DMS79 (cell line): ENCODE data around the gene TMEM260.

Experiments
- DNase-seq: peaks from one replicate; lab custom pipeline; 2025; lab: John Stamatoyannopoulos, UW

The TMEM260 gene

DNA sequence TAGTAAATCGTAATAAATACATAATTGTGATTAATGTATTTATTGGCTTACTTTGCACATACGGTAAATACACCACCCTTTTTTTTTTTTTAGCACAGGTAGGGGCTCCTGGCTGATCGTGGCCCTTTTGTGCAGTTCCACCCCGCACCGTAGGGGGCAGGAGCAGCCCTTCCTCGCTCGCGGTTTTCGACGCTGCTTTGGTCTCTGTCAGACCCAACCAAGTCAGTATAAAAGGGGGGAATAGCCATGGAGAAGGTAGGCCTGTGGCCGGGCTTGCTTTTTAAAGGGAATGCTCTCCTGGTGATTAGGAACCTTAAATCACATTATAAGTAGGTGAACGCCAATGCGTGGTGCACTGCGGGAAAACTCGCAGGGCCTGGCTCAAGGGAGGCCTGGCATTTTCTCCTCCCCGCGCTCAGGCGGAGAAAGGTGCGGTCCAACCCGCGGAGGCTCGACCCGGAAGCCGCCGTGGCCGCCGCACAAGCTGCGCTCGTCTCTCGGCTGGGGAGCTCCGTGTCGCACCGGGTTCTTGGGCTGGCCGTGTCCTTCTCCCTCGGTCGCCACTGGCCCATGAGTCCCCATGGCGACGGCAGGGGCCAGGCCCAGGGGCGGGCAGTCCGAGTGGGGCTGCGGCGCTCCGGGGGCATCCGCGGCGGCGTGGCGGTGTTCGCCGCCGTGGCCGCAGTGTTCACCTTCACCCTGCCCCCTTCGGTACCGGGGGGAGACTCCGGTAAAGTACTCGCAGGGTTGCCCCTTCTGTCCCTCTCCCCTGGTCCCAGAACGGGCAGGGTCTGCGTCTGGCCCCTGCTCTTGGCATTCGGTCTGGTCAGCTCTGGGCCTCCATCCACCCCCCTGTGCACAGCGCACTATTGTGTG lies at the start of gene TMEM260:
Gene TMEM260, plus strand, starts transcription at position 454 of the 876 bp plus-strand sequence. Its CDS starts 117 bp downstream, at position 571.
- DNase-seq: peak; percentile 83

DNA sequence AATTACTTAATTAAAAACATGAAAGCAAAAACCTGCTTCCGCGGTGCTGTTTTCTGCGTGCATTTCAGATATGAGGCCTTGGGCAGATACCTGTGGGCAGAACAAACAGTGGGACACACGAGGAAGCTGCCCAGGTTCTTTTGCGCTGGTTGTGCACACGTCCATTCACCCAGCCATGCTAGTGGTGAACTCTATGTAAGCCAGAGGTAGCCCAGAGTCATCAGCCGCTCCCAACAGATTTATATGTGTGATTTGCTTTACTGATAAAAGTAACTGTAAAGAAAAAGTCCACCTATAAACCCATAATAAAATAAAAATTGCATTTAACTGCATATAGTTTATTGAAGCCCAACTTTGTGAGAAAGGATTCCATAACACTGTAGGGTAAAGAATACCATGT lies 47.1 kb upstream of the TMEM260 start:
- DNase-seq: no peak

- DNase-seq: no peak
Measured at GRCh38 chr14:56534656-56535055, 44.9 kb upstream of the TMEM260 start.

DNA sequence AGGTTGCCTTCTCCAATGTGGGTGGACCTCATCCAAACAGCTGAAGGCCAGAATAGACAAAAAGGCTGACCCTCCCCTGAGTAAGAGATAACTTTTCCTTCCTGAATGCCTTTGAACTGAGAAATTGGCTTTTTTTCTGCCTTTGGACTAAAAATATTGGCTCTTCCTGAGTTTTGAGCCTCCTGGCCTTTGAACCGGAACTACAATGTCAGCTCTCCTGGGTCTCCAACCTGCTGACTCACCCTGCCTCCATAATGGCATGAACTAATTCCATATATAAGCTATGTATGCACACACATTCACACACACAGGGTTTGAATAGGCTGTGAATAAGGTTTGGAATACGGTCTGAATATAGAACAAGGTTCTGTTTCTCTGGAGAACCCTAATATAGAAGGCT lies 39.7 kb upstream of the TMEM260 start:
- DNase-seq: no peak

GRCh38 chr14:56543436-56543835 lies 36.2 kb upstream of the TMEM260 start:
- DNase-seq: no peak

DNA sequence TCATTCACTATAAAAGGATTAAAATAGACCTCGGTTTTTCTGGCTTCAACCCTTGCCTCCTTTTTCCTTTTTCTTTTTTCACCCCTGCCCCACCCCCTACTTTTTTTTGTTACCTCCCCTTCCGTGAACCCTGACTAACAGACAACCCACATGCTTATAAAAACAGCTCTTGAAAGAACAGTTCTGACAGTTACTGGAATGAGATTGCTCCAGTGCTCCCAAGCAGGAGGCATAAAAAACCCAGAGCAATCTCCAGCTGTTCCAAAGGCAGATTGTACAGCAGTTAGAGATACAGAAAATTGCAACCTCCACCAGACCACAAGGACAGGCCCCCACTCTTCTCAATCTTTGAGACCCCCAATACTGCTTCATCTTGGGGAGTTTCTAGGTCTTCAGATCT lies 29.9 kb upstream of the TMEM260 start:
- no peak for DNase-seq

DNA sequence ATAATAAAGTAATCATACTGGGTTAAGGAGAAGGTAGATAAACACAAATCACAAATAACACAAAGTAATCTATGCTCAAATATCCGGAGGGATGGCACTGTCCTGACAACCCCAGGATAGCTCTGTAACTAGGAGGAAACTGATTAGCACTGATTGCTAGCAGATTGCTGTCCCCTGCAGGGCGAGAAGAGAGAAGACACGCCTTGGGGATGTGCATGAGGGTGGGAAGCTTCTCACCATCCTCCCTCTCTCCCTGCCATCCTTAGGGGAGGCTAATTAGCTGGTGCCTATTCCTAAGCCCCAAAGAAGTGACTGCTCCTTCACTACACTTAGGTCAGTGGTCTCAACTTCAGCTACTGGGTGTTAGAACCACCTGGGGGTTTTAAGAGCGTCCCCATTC lies 27.0 kb upstream of the TMEM260 start:
- no peak for DNase-seq

DNA sequence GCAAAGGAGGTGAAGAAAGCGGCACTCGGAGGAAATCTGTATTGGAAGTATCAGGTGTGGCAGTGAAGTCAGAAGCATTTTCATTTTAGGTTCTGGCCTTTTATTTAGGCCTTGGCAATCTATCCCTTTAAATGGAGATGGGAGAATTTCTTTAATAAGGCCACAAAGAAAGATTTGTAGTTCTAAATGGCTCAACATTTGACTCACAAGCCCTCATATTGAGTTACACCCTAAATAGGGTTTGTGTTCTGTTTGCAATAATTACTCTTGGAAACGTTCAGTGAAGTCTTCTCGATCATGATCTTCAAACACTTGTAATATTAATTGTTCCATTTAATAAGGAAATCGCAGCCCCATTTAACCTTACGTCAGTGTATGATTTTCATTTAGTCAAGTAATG lies 25.3 kb upstream of the TMEM260 start:
- peak; percentile 14 for DNase-seq

- peak; percentile 78 for DNase-seq
Measured at GRCh38 chr14:56555921-56556570, 23.6 kb upstream of the TMEM260 start.

- DNase-seq: no peak
Measured at GRCh38 chr14:56559182-56559581, 20.4 kb upstream of the TMEM260 start.

GRCh38 chr14:56561606-56562005 lies 18.0 kb upstream of the TMEM260 start:
- DNase-seq: no peak

DNA sequence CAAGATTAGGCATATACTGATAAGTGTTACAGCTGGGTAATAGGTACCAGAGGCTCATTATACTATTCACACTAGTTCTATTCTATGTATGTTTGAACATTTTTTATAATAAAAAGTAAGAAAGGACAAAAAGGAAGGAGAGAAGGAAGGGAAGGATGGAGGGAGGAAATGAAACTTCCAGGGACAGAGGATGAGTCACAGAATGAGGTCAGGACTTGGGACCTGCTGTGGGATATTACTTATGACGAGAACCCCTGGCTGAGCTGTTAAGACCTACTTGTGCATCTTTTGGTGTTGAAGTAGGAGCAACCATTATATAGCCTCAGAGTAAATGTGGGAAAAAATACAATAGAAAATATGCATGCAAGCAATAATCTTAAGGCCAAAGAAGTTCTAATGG lies 16.7 kb upstream of the TMEM260 start:
- no peak for DNase-seq

DNA sequence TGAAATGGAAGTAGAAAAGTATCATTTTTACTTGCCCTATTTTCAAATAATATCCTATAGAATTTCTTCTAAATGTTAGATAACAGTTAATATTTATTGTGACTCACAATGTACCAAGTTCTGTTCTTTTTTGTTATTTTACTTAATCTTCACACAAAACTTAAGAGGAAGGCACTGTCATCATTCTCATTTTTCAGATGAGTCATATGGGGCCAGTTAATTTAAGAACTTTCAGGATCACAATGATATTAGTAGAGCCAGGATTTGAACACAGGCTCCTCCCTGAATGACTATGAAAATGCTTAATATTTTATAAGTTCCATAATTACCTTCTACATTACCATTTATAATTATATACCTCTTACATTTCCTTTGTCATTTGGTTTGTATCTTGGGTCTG lies 10.4 kb upstream of the TMEM260 start:
- DNase-seq: no peak

DNA sequence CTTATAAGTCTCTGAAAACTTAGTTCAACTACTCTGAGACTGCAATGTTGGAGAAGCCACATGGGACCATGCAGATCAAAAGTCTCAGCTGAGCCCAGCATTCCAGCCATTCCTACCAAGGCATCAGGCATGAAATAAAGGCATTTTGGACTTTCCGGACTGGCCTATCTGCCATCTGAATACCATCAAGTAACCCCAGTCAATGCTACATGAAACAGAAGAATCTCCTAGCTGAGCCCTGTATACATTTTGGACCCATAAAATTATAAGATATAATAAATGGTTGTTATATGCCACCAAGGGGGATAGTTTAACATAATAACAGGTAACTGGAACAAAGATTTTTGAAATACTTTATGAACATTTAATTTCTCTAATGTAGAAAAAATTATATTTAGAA lies 9.3 kb upstream of the TMEM260 start:
- DNase-seq: no peak

DNA sequence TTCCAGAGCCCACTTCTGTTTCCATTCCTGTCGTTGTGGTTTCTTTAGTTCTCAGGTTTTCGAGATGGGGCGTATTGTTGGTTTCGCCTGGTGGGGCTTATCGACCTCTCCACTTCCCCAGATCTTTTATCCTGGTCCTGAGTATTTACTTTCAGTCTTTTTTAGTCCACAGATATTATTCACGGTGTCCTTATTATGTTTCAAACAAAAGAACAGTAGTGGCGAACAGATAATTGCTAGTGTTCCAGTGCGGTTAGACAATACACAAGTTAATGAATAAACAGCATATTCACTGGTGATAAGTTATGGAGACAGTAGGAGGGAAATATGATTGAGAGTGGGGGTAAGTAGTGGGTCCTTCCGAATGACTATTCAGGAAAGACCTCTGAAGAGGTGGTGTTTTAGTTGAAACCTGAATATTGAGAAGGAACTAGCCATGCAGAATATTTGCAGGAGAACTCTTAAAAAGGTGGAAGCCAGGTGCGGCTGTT lies 668 bp downstream of the TMEM260 start:
- no peak for DNase-seq

DNA sequence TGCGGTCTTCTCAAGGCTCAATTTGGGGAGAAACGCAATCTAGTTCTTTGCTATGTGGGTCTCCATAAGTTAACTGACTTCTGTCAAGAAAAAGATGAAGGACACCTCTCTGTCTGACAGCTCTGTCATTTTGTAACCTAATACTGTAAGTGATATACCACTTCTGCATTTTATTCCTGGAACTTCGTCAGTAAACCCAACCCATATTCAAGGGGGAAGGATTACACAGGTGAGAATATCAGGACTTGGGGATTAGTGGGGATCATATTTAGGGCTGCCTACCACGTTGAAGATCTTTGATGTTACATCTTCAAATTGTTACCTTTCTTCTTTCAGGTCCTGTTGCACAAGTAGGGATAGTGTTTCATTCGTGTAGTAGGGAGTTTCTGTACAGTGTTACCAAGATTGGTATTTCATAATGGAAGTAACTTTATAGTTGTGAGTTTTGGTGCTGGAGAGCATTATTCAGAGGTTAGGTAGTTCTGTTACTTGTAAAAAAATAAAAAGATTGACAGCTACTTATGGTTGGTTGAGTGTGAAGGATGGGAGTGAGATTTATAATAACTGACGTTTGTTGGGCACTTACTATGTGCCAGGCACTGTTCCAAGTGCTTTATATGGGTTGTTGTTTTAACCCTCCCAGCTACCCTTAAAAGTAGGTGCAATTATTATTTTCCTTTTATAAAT lies 1.6 kb downstream of the TMEM260 start:
- DNase-seq: no peak

- DNase-seq: no peak
Measured at GRCh38 chr14:56585461-56586084, 6.0 kb downstream of the TMEM260 start.

DNA sequence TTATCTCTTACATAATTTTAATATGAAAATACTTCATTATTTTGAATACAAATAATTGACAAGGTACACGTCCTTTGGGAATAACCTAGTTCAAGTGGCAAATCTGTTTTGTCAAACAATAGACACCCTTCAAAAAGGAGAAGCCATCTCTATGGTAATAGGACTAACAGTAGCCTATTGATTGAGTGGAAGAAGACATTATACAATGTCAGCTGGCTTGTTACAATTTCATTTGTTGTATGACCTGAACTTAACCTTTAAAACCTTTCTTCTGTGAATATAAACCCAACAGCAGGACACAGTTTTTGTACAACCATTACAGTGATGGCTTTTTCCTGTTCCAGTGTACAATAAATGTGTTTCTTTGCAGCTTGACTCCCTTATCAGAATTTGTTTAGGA lies 8.1 kb downstream of the TMEM260 start:
- no peak for DNase-seq

DNA sequence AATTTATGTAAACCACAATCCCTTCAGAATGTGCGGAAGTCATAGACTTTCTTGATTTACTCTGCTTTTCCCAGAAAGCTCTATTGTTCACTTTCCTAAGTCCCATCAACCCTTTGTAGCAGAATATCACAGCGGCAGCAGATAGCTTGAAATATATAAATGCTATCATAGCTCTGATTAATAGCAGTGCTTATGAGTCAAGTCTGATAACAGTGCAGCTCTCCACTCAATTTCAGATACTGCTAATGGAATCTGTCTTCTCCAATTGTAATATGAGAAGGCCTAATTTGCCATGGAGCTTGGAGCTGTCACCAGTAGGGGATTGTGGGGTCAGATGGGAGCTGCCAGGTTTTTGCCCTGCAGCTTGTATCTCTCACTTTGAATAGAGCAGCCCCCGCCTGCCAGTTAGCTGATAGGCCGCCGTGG lies 10.9 kb downstream of the TMEM260 start:
- no peak for DNase-seq

GRCh38 chr14:56592746-56593544 lies 13.3 kb downstream of the TMEM260 start:
- no peak for DNase-seq

DNA sequence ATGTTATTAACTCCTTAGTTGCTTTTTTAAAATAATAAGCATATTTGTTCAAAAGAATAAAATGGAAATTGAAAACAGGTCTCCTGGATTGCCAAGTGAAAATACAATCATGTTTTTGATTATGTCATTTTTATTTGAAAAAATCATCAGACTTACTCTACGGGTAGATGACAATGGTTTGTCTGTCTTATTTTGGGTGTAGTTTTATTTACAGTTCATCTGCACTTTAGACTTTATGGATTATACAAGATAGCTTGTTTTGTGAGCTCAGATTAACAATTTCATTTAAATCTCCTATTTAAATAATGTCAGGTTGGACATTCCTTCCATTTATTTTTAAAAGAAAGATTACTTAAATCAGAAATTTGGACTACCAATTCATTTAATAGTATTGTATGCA lies 14.8 kb downstream of the TMEM260 start:
- DNase-seq: no peak
